Measurements from ENCODE around the gene MYOM1. TPM values are rescaled to one million over a fixed set of nuclear protein-coding genes. Genes with fewer than 3 reads are reported as not detected.
A peak's percentile ranks its signal among the peaks of the same experiment; 100 is the strongest.

The MYOM1 gene
- total and polyA plus RNA-seq, 4 donors: 15.8 to 63.8 (median 26.4) TPM

- Histone ChIP-seq H3K4me3 (ENCODE audit: low read length in 2 of 2) (peak overlapping the region; percentile 82 to 94), H3K27me3 (ENCODE audit: control insufficient read depth in 1 of 2, insufficient read depth in 2 of 2, low read length in 1 of 2) (no peaks in the 10 kb centered on the region), H3K36me3 (ENCODE audit: control insufficient read depth in 1 of 2, insufficient read depth in 2 of 2, low read length in 1 of 2) (peaks cover 0 to 2% of the 10 kb centered on the region in 2 donors), H3K4me1 (ENCODE audit: control insufficient read depth in 1 of 2, insufficient read depth in 2 of 2, low read length in 2 of 2) (peaks cover 0 to 5% of the 10 kb centered on the region in 2 donors), H3K9me3 (ENCODE audit: control insufficient read depth, low read length) (no peaks in the 10 kb centered on the region), H3K27ac (ENCODE audit: low read depth in 1 of 2, low read length in 2 of 2) (peak overlapping the region in 1 of 2 donors; percentile 83)
- no peak for ATAC-seq (ENCODE audit: low FRiP score)
- WGBS, 2 donors: 8 to 19% methylated on average over 2 of the region's 2 CpGs
- no peak for DNase-seq
- intact Hi-C loops (cut with DNase I): loop anchor here in 1 of 2 donors (5.0 kb wide), 1 partner anchor 37 kb away; no protein-coding TSS in a partner anchor
Observed at GRCh38 chr18:3218819-3219218, 949 bp downstream of the MYOM1 start.

GRCh38 chr18:3217948-3218647 is 1.7 kb downstream of the MYOM1 start:
- Histone ChIP-seq H3K4me1 (ENCODE audit: control insufficient read depth in 1 of 2, insufficient read depth in 2 of 2, low read length in 2 of 2) (peaks cover 0 to 5% of the 10 kb centered on the region in 2 donors), H3K4me3 (ENCODE audit: low read length in 2 of 2) (peak overlapping the region; percentile 6 to 33), H3K9me3 (ENCODE audit: control insufficient read depth, low read length) (no peaks in the 10 kb centered on the region), H3K36me3 (ENCODE audit: control insufficient read depth in 1 of 2, insufficient read depth in 2 of 2, low read length in 1 of 2) (peaks cover 0 to 2% of the 10 kb centered on the region in 2 donors), H3K27ac (ENCODE audit: low read depth in 1 of 2, low read length in 2 of 2) (peak overlapping the region in 1 of 2 donors; percentile 8), H3K27me3 (ENCODE audit: control insufficient read depth in 1 of 2, insufficient read depth in 2 of 2, low read length in 1 of 2) (no peaks in the 10 kb centered on the region)
- intact Hi-C loops (cut with DNase I): loop anchor here in 1 of 2 donors (5.0 kb wide), 1 partner anchor 36 kb away; no protein-coding TSS in a partner anchor
- 1 to 6% methylated on average over 3 of the region's 3 CpGs for WGBS, 2 donors
- DNase-seq (no peak), ATAC-seq (ENCODE audit: low FRiP score) (no peak)

- Histone ChIP-seq H3K9me3 (ENCODE audit: control insufficient read depth, low read length) (no peaks in the 10 kb centered on the region), H3K4me3 (ENCODE audit: low read length in 2 of 2) (no peak overlapping the region), H3K36me3 (ENCODE audit: control insufficient read depth in 1 of 2, insufficient read depth in 2 of 2, low read length in 1 of 2) (peaks cover 0 to 2% of the 10 kb centered on the region in 2 donors), H3K4me1 (ENCODE audit: control insufficient read depth in 1 of 2, insufficient read depth in 2 of 2, low read length in 2 of 2) (peaks cover 4 to 5% of the 10 kb centered on the region in 2 donors), H3K27ac (ENCODE audit: low read depth in 1 of 2, low read length in 2 of 2) (no peak overlapping the region), H3K27me3 (ENCODE audit: control insufficient read depth in 1 of 2, insufficient read depth in 2 of 2, low read length in 1 of 2) (no peaks in the 10 kb centered on the region)
- ATAC-seq (ENCODE audit: low FRiP score) (no peak), DNase-seq (no peak)
- WGBS, 2 donors: 78% methylated on average over 5 of the region's 5 CpGs
- intact Hi-C loops (cut with DNase I): loop anchor here in 1 of 2 donors (5.0 kb wide), 1 partner anchor 35 kb away; no protein-coding TSS in a partner anchor
Observed at GRCh38 chr18:3216987-3217386, 2.8 kb downstream of the MYOM1 start.

GRCh38 chr18:3214855-3215637 is 4.7 kb downstream of the MYOM1 start:
- 94 to 96% methylated on average over 36 of the region's 36 CpGs for WGBS, 2 donors
- ATAC-seq (ENCODE audit: low FRiP score) (no peak), DNase-seq (no peak)

GRCh38 chr18:3213300-3214059 is 6.3 kb downstream of the MYOM1 start:
- intact Hi-C loops (cut with DNase I): no loop called here
- Histone ChIP-seq H3K9me3 (ENCODE audit: control insufficient read depth, low read length) (no peaks in the 10 kb centered on the region), H3K4me1 (ENCODE audit: control insufficient read depth in 1 of 2, insufficient read depth in 2 of 2, low read length in 2 of 2) (peaks cover 3 to 6% of the 10 kb centered on the region in 2 donors), H3K27me3 (ENCODE audit: control insufficient read depth in 1 of 2, insufficient read depth in 2 of 2, low read length in 1 of 2) (no peaks in the 10 kb centered on the region), H3K4me3 (ENCODE audit: low read length in 2 of 2) (no peak overlapping the region), H3K36me3 (ENCODE audit: control insufficient read depth in 1 of 2, insufficient read depth in 2 of 2, low read length in 1 of 2) (peaks cover 0 to 4% of the 10 kb centered on the region in 2 donors), H3K27ac (ENCODE audit: low read depth in 1 of 2, low read length in 2 of 2) (no peak overlapping the region)
- no peak for ATAC-seq (ENCODE audit: low FRiP score)
- WGBS, 2 donors: 14 to 21% methylated on average over 6 of the region's 6 CpGs
- no peak for DNase-seq

More at GRCh38 chr18:3214855-3215637, 4.7 kb downstream of the MYOM1 start:
- Histone ChIP-seq H3K9me3 (ENCODE audit: control insufficient read depth, low read length) (no peaks in the 10 kb centered on the region), H3K27me3 (ENCODE audit: control insufficient read depth in 1 of 2, insufficient read depth in 2 of 2, low read length in 1 of 2) (no peaks in the 10 kb centered on the region), H3K27ac (ENCODE audit: low read depth in 1 of 2, low read length in 2 of 2) (no peak overlapping the region), H3K4me3 (ENCODE audit: low read length in 2 of 2) (no peak overlapping the region), H3K36me3 (ENCODE audit: control insufficient read depth in 1 of 2, insufficient read depth in 2 of 2, low read length in 1 of 2) (peaks cover 0 to 2% of the 10 kb centered on the region in 2 donors), H3K4me1 (ENCODE audit: control insufficient read depth in 1 of 2, insufficient read depth in 2 of 2, low read length in 2 of 2) (peaks cover 5 to 6% of the 10 kb centered on the region in 2 donors)
- intact Hi-C loops (cut with DNase I): loop anchor here in 1 of 2 donors (5.0 kb wide), 1 partner anchor 33 kb away; no protein-coding TSS in a partner anchor

GRCh38 chr18:3212657-3213056 is 7.1 kb downstream of the MYOM1 start:
- Histone ChIP-seq H3K9me3 (ENCODE audit: control insufficient read depth, low read length) (no peaks in the 10 kb centered on the region), H3K27ac (ENCODE audit: low read depth in 1 of 2, low read length in 2 of 2) (no peak overlapping the region), H3K27me3 (ENCODE audit: control insufficient read depth in 1 of 2, insufficient read depth in 2 of 2, low read length in 1 of 2) (no peaks in the 10 kb centered on the region), H3K36me3 (ENCODE audit: control insufficient read depth in 1 of 2, insufficient read depth in 2 of 2, low read length in 1 of 2) (peaks cover 0 to 4% of the 10 kb centered on the region in 2 donors), H3K4me3 (ENCODE audit: low read length in 2 of 2) (no peak overlapping the region), H3K4me1 (ENCODE audit: control insufficient read depth in 1 of 2, insufficient read depth in 2 of 2, low read length in 2 of 2) (peaks cover 3 to 6% of the 10 kb centered on the region in 2 donors)
- intact Hi-C loops (cut with DNase I): no loop called here
- no peak for DNase-seq
- no peak for ATAC-seq (ENCODE audit: low FRiP score)
- 51 to 52% methylated on average over 4 of the region's 4 CpGs for WGBS, 2 donors

GRCh38 chr18:3211236-3211992 is 8.4 kb downstream of the MYOM1 start:
- H3K27ac ChIP-seq (ENCODE audit: low read depth in 1 of 2, low read length in 2 of 2): no peak overlapping the region
- H3K36me3 ChIP-seq (ENCODE audit: control insufficient read depth in 1 of 2, insufficient read depth in 2 of 2, low read length in 1 of 2): peaks cover 2 to 4% of the 10 kb centered on the region in 2 donors
- ATAC-seq (ENCODE audit: low FRiP score) (no peak), DNase-seq (no peak)
- WGBS, 2 donors: 36 to 39% methylated on average over 5 of the region's 5 CpGs
- H3K4me3 ChIP-seq (ENCODE audit: low read length in 2 of 2): no peak overlapping the region
- H3K4me1 ChIP-seq (ENCODE audit: control insufficient read depth in 1 of 2, insufficient read depth in 2 of 2, low read length in 2 of 2): peaks cover 0 to 6% of the 10 kb centered on the region in 2 donors
- intact Hi-C loops (cut with DNase I): no loop called here
- no peaks in the 10 kb centered on the region for H3K27me3 ChIP-seq (ENCODE audit: control insufficient read depth in 1 of 2, insufficient read depth in 2 of 2, low read length in 1 of 2)
- no peaks in the 10 kb centered on the region for H3K9me3 ChIP-seq (ENCODE audit: control insufficient read depth, low read length)

All from aorta (tissue), 5 donors.